Nephron progenitor cell (in vitro differentiated cells): ENCODE data around the gene ERVV-1.
"Not testable (repeated sequence)": the region's sequence is repeated elsewhere in the genome, so short reads cannot be mapped to it uniquely, and the experiment has no call there.

Experiments
- DNase-seq: peaks from one replicate; pipeline ENCODE4 v3.0.0; 2021
- H3K27ac Mint-ChIP-seq: 2 replicates; pipeline ENCODE4 v1.8.0; 2021; ENCODE audit warnings: mild to moderate bottlenecking, moderate library complexity, mixed read lengths
- H3K27me3 Mint-ChIP-seq: 2 replicates; pipeline ENCODE4 v1.8.0; 2021; ENCODE audit warnings: mild to moderate bottlenecking, low read depth, mixed read lengths; ENCODE audit not compliant: poor library complexity
- H3K36me3 Mint-ChIP-seq: 2 replicates; pipeline ENCODE4 v1.8.0; 2021; ENCODE audit warnings: low read depth, mixed read lengths
- H3K4me1 Mint-ChIP-seq: 2 replicates; pipeline ENCODE4 v1.8.0; 2021; ENCODE audit warnings: mixed read lengths
- H3K4me3 Mint-ChIP-seq: 2 replicates; pipeline ENCODE4 v1.8.0; 2021; ENCODE audit warnings: mild to moderate bottlenecking, moderate library complexity, mixed read lengths
- H3K9me3 Mint-ChIP-seq: 2 replicates; pipeline ENCODE4 v1.8.0; 2021; ENCODE audit warnings: mild to moderate bottlenecking, moderate library complexity, mixed read lengths
- TF ChIP-seq, protein P1 (sequence below): fragments of 200-600 bp; sonication (generic); IDR thresholded peaks from 2 replicates; pipeline ENCODE4 v1.5.0; 2021; ENCODE audit warnings: antibody characterized with exemption

ERVV-1 gene

DNA sequence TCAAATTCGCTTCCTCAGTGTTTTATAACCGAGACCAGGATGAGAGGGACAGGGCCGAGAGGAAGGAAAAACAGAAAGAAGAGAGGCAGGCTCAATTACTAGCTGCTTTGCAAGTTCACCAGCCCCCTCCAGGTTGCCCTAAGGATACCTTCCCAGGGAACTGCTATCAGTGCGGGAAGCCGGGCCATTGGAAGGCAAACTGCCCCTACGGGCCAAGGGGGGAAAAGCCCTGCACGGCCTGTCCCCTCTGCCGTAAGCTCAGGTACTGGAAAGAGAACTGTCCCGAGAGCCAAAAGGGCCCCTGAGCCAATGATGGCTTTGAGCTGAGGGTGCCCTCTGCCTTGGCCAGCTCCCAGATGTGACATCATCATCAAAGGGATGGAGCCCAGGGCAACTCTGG, 3.2 kb upstream of the ERVV-1 start:
- peaks cover 69% of the 10 kb centered on the region for H3K9me3 Mint-ChIP-seq

DNA sequence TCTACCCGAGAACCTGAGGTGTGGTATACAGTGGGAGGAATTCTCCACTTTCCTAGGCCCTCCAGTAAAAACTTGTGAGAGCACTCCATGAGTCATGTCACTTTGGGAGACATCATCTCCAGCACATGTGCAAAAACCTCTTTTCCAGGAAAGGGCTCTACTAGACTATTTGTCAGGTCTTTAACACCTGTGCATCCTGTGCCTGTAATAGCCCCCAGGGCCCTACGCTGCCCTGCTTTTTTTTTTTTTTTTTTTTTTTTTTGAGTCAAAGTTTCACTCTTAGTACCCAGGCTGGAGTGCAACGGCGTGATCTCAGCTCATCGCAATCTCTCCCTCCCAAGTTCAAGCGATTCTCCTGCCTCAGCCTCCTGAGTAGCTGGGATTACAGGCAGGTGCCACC, 1.7 kb upstream of the ERVV-1 start:
- no peaks in the 10 kb centered on the region for H3K4me1 Mint-ChIP-seq
- peaks cover 38% of the 10 kb centered on the region for H3K36me3 Mint-ChIP-seq
- H3K27ac Mint-ChIP-seq: no peak overlapping the region
- H3K27me3 Mint-ChIP-seq: no peaks in the 10 kb centered on the region
- no peak overlapping the region for H3K4me3 Mint-ChIP-seq
- H3K9me3 Mint-ChIP-seq: peaks cover 65% of the 10 kb centered on the region
- TF ChIP-seq, protein P1, sequence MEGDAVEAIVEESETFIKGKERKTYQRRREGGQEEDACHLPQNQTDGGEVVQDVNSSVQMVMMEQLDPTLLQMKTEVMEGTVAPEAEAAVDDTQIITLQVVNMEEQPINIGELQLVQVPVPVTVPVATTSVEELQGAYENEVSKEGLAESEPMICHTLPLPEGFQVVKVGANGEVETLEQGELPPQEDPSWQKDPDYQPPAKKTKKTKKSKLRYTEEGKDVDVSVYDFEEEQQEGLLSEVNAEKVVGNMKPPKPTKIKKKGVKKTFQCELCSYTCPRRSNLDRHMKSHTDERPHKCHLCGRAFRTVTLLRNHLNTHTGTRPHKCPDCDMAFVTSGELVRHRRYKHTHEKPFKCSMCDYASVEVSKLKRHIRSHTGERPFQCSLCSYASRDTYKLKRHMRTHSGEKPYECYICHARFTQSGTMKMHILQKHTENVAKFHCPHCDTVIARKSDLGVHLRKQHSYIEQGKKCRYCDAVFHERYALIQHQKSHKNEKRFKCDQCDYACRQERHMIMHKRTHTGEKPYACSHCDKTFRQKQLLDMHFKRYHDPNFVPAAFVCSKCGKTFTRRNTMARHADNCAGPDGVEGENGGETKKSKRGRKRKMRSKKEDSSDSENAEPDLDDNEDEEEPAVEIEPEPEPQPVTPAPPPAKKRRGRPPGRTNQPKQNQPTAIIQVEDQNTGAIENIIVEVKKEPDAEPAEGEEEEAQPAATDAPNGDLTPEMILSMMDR: no peak
- DNase-seq: no peak

More for the DNA sequence above, 3.2 kb upstream of the ERVV-1 start:
- H3K27me3 Mint-ChIP-seq: no peaks in the 10 kb centered on the region
- H3K4me3 Mint-ChIP-seq: no peak overlapping the region
- TF ChIP-seq, protein P1: no peak
- no peak for DNase-seq
- no peak overlapping the region for H3K27ac Mint-ChIP-seq
- no peaks in the 10 kb centered on the region for H3K4me1 Mint-ChIP-seq
- H3K36me3 Mint-ChIP-seq: peaks cover 42% of the 10 kb centered on the region

- Mint-ChIP-seq H3K4me1 (no peaks in the 10 kb centered on the region), H3K27ac (no peak overlapping the region), H3K4me3 (no peak overlapping the region), H3K36me3 (peaks cover 14% of the 10 kb centered on the region), H3K9me3 (peaks cover 46% of the 10 kb centered on the region), H3K27me3 (peaks cover 3% of the 10 kb centered on the region)
- TF ChIP-seq, protein P1: no peak
- no peak for DNase-seq
Measured at GRCh38 chr19:53015159-53015558, 1.4 kb downstream of the ERVV-1 start.

- DNase-seq: no peak
- no peak overlapping the region for H3K4me3 Mint-ChIP-seq
- no peaks in the 10 kb centered on the region for H3K4me1 Mint-ChIP-seq
- H3K36me3 Mint-ChIP-seq: peaks cover 19% of the 10 kb centered on the region
- H3K9me3 Mint-ChIP-seq: peaks cover 51% of the 10 kb centered on the region
- H3K27ac Mint-ChIP-seq: no peak overlapping the region
- H3K27me3 Mint-ChIP-seq: peaks cover 3% of the 10 kb centered on the region
- TF ChIP-seq, protein P1: no peak
Measured at GRCh38 chr19:53015730-53016129, 2.0 kb downstream of the ERVV-1 start.

- H3K27me3 Mint-ChIP-seq: peaks cover 7% of the 10 kb centered on the region
- H3K27ac Mint-ChIP-seq: no peak overlapping the region
- TF ChIP-seq, protein P1: no peak
- peaks cover 20% of the 10 kb centered on the region for H3K36me3 Mint-ChIP-seq
- H3K4me1 Mint-ChIP-seq: no peaks in the 10 kb centered on the region
- peaks cover 54% of the 10 kb centered on the region for H3K9me3 Mint-ChIP-seq
- H3K4me3 Mint-ChIP-seq: no peak overlapping the region
- DNase-seq: no peak
Measured at GRCh38 chr19:53019684-53020083, 6.0 kb downstream of the ERVV-1 start.

DNA sequence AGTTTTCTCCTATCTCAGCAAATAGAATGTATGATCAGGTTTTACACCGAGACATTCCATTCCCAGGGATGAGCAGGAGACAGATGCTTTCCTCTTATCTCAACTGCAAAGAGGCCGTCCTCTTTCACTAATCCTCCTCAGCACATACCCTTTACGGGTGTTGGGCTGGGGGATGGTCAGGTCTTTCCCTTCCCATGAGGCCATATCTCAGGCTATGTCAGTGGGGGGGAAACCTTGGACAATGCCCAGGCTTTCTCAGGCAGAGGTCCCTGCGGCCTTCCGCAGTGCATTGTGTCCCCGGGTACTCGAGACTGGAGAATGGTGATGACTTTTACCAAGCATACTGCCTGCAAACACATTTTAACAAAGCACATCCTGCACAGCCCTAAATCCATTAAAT, 14.6 kb downstream of the ERVV-1 start:
- Mint-ChIP-seq H3K4me1 (peaks cover 10% of the 10 kb centered on the region), H3K9me3 (peaks cover 24% of the 10 kb centered on the region), H3K36me3 (peaks cover 18% of the 10 kb centered on the region)
- not testable (repeated sequence) for DNase-seq, H3K27ac Mint-ChIP-seq, H3K4me3 Mint-ChIP-seq, H3K27me3 Mint-ChIP-seq
